Lower leg skin (tissue), 4 donors: ENCODE measurements around the gene CUL1. TPM values are rescaled to one million over a fixed set of nuclear protein-coding genes. Genes with fewer than 3 reads are reported as not detected.

ENCODE experiments used
- DNase-seq, 2 donors: peaks; one replicate each; pipeline ENCODE4 v3.0.0-alpha.2; 2019; ENCODE audit warnings: low spot score in 2 of 2
- H3K4me3 ChIP-seq: fragments of 200-600 bp; sonication (generic); 2 replicates; pipeline ENCODE4 v1.5.1; 2017; ENCODE audit warnings: mild to moderate bottlenecking, low read depth; ENCODE audit not compliant: poor library complexity, severe bottlenecking
- POLR2A ChIP-seq, 2 donors: fragments of 450-650 bp; IDR thresholded peaks; one replicate each; pipeline ENCODE4 v1.6.1; 2016 to 2017; ENCODE audit warnings: antibody characterized with exemption in 2 of 2, mild to moderate bottlenecking in 1 of 2, moderate library complexity in 1 of 2
- WGBS, 2 donors: methylation state at CpG; one replicate each; pipeline ENCODE4 v1.1.5; 2018; 5-methylcytosine and 5-hydroxymethylcytosine counted together
- intact Hi-C: fragments of 100-400 bp; cut with DNase I; formaldehyde crosslinking; loops from one replicate; pipeline ENCODE4 v1.15.0; 2023; ENCODE audit warnings: low total_unique reads
- total RNA-seq, 4 donors: library from RNA; depleted of rRNA; stranded (reverse); fragments of >200 nt; gene quantifications; one replicate each; pipeline ENCODE4 v1.1.0, GENCODE V29; 2016
- TF ChIP-seq, protein P1 (sequence below), 3 donors: fragments of 450-650 bp; IDR thresholded peaks; one replicate each; pipeline ENCODE4 v1.5.1; 2016; ENCODE audit warnings: antibody characterized with exemption in 3 of 3, mild to moderate bottlenecking in 3 of 3, moderate library complexity in 2 of 3

The CUL1 gene
- total RNA-seq, 4 donors from 2014 or later, result 49.6 to 56.5 (median 52.6) TPM

GRCh38 chr7:148799893-148800555 lies 101.3 kb downstream of the CUL1 start:
- no peak for DNase-seq
- 76 to 90% methylated on average over 7 to 10 of the region's 10 CpGs for WGBS, 2 donors
- H3K4me3 ChIP-seq, result no peak overlapping the region
- no peak for TF ChIP-seq POLR2A (IDR thresholded peaks at IDR 0.05)
- TF ChIP-seq, protein P1, sequence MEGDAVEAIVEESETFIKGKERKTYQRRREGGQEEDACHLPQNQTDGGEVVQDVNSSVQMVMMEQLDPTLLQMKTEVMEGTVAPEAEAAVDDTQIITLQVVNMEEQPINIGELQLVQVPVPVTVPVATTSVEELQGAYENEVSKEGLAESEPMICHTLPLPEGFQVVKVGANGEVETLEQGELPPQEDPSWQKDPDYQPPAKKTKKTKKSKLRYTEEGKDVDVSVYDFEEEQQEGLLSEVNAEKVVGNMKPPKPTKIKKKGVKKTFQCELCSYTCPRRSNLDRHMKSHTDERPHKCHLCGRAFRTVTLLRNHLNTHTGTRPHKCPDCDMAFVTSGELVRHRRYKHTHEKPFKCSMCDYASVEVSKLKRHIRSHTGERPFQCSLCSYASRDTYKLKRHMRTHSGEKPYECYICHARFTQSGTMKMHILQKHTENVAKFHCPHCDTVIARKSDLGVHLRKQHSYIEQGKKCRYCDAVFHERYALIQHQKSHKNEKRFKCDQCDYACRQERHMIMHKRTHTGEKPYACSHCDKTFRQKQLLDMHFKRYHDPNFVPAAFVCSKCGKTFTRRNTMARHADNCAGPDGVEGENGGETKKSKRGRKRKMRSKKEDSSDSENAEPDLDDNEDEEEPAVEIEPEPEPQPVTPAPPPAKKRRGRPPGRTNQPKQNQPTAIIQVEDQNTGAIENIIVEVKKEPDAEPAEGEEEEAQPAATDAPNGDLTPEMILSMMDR (IDR thresholded peaks at IDR 0.05), result no peak
- intact Hi-C loops, result no loop called here

DNA sequence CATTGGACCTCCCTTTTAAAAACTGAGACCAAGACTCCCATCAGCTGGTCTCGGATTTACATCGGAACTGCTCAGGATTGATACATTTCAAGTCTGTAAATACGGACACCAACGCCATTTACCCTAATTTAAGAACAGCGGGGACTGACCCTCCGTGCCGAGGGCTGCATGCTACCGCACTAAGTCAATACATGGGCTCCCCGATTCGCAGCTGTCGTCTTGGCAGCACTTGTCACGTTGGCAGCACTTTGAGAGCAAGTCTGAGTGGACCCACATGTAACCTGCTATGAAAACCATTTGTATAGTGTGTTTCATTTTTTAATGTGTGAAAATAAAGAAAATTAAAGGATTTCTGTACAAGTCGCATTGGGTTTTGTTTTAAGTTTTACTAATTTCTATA lies 102.0 kb downstream of the CUL1 start:
- 84 to 87% methylated on average over 13 of the region's 13 CpGs for WGBS, 2 donors
- TF ChIP-seq POLR2A (IDR thresholded peaks at IDR 0.05), result no peak
- TF ChIP-seq, protein P1 (IDR thresholded peaks at IDR 0.05), result no peak
- intact Hi-C loops, result no loop called here

GRCh38 chr7:148802101-148802493 lies 103.4 kb downstream of the CUL1 start:
- no peak for DNase-seq
- TF ChIP-seq POLR2A (IDR thresholded peaks at IDR 0.05), result no peak
- TF ChIP-seq, protein P1 (IDR thresholded peaks at IDR 0.05), result no peak
- intact Hi-C loops, result no loop called here
- no peak overlapping the region for H3K4me3 ChIP-seq
- WGBS, 2 donors, result 94 to 96% methylated on average over 10 of the region's 10 CpGs

More for the DNA sequence above, 102.0 kb downstream of the CUL1 start:
- no peak overlapping the region for H3K4me3 ChIP-seq
- no peak for DNase-seq

- 89 to 96% methylated on average over 5 of the region's 5 CpGs for WGBS, 2 donors
- no peak for TF ChIP-seq POLR2A (IDR thresholded peaks at IDR 0.05)
- TF ChIP-seq, protein P1 (IDR thresholded peaks at IDR 0.05), result no peak
Measured at GRCh38 chr7:148803094-148803493, 104.4 kb downstream of the CUL1 start.

GRCh38 chr7:148804343-148805235 lies 105.9 kb downstream of the CUL1 start:
- intact Hi-C loops, result no loop called here
- no peak for DNase-seq

More at GRCh38 chr7:148803094-148803493, 104.4 kb downstream of the CUL1 start:
- intact Hi-C loops, result no loop called here
- no peak for DNase-seq
- H3K4me3 ChIP-seq, result no peak overlapping the region

More at GRCh38 chr7:148804343-148805235, 105.9 kb downstream of the CUL1 start:
- no peak overlapping the region for H3K4me3 ChIP-seq
- TF ChIP-seq, protein P1 (IDR thresholded peaks at IDR 0.05), result no peak
- no peak for TF ChIP-seq POLR2A (IDR thresholded peaks at IDR 0.05)
- 86 to 87% methylated on average over 10 of the region's 10 CpGs for WGBS, 2 donors
